ENCODE results near the gene ARHGEF19.

The ARHGEF19 gene

GRCh38 chr1:16242556-16243214 lies 30.2 kb upstream of the ARHGEF19 start:
- DNase-seq (ENCODE audit: low read depth in 1 of 2, low spot score in 1 of 2): no peak
- Histone ChIP-seq H3K4me3 (replicated peaks; ENCODE audit: insufficient read depth, low read length) (no peak overlapping the region), H3K27me3 (ENCODE audit: insufficient read depth, poor library complexity, severe bottlenecking) (no peaks in the 10 kb centered on the region), H3K27ac (replicated peaks) (no peak overlapping the region)
- TF ChIP-seq GABPA (IDR thresholded peaks at IDR 0.05; ENCODE audit: low read depth) (no peak), POLR2AphosphoS5 (IDR thresholded peaks at IDR 0.05; ENCODE audit: low read depth) (no peak), SPI1 (IDR thresholded peaks at IDR 0.05; ENCODE audit: borderline replicate concordance, low read depth) (no peak), REST (IDR thresholded peaks at IDR 0.05; ENCODE audit: insufficient replicate concordance, low read depth) (no peak), CTCF (IDR thresholded peaks at IDR 0.05; ENCODE audit: insufficient read depth, low read length) (no peak)

GRCh38 chr1:16241221-16241708 lies 28.8 kb upstream of the ARHGEF19 start:
- no peak for DNase-seq (ENCODE audit: low read depth in 1 of 2, low spot score in 1 of 2)
- no peak overlapping the region for H3K4me3 ChIP-seq (replicated peaks; ENCODE audit: insufficient read depth, low read length)

More at GRCh38 chr1:16241221-16241708, 28.8 kb upstream of the ARHGEF19 start:
- Histone ChIP-seq H3K27ac (replicated peaks) (no peak overlapping the region), H3K27me3 (ENCODE audit: insufficient read depth, poor library complexity, severe bottlenecking) (no peaks in the 10 kb centered on the region)
- TF ChIP-seq REST (IDR thresholded peaks at IDR 0.05; ENCODE audit: insufficient replicate concordance, low read depth): no peak
- no peak for TF ChIP-seq SPI1 (IDR thresholded peaks at IDR 0.05; ENCODE audit: borderline replicate concordance, low read depth)
- TF ChIP-seq CTCF (IDR thresholded peaks at IDR 0.05; ENCODE audit: insufficient read depth, low read length): no peak
- TF ChIP-seq POLR2AphosphoS5 (IDR thresholded peaks at IDR 0.05; ENCODE audit: low read depth): no peak
- TF ChIP-seq GABPA (IDR thresholded peaks at IDR 0.05; ENCODE audit: low read depth): no peak
